HepG2 (cell line): ENCODE data around the gene SAMD8.

Source experiments
- ERF ChIP-seq: IDR thresholded peaks from 2 replicates; pipeline ENCODE4 v1.6.1; 2018; ENCODE audit warnings: missing biosample characterization, missing genetic modification reagents
- TF ChIP-seq, protein P1 (sequence below): sonication (generic); formaldehyde crosslinking; IDR thresholded peaks from 2 replicates; pipeline ENCODE4 v1.4.0; 2020; ENCODE audit warnings: missing genetic modification reagents

DNA sequence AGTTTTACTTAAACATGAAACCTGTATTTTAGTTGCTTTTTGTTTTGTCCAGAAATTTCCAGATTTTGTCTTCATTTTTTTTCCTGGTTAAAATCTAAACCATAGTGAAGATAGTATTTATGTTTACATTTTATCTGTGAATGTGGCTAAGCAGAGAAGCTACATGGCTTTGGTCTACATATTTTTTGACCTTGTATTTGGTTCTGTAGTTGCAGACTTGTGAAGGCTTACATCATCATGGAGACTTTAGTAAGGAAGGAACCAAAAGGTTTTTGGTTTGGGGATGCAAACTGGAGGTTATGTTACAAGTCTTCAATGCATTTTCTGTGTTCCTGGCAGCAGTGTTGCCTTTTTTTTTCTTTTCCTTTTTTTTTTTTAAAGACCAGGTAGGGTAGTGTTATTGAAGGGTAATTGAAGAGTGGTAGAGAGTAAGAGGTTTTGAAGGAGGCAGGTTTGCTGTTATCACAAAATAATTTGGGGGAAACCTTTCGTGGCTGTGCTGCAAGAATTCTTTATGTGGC, 68.3 kb downstream of the SAMD8 start:
- no peak for TF ChIP-seq ERF (CRISPR knock-in tag)
- TF ChIP-seq, protein P1, sequence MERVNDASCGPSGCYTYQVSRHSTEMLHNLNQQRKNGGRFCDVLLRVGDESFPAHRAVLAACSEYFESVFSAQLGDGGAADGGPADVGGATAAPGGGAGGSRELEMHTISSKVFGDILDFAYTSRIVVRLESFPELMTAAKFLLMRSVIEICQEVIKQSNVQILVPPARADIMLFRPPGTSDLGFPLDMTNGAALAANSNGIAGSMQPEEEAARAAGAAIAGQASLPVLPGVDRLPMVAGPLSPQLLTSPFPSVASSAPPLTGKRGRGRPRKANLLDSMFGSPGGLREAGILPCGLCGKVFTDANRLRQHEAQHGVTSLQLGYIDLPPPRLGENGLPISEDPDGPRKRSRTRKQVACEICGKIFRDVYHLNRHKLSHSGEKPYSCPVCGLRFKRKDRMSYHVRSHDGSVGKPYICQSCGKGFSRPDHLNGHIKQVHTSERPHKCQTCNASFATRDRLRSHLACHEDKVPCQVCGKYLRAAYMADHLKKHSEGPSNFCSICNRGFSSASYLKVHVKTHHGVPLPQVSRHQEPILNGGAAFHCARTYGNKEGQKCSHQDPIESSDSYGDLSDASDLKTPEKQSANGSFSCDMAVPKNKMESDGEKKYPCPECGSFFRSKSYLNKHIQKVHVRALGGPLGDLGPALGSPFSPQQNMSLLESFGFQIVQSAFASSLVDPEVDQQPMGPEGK (CRISPR knock-in tag), result no peak
